ENCODE data around the gene PSG5.
"Not testable (repeated sequence)": the region's sequence is repeated elsewhere in the genome, so short reads cannot be mapped to it uniquely, and the experiment has no call there.

PSG5 gene

DNA sequence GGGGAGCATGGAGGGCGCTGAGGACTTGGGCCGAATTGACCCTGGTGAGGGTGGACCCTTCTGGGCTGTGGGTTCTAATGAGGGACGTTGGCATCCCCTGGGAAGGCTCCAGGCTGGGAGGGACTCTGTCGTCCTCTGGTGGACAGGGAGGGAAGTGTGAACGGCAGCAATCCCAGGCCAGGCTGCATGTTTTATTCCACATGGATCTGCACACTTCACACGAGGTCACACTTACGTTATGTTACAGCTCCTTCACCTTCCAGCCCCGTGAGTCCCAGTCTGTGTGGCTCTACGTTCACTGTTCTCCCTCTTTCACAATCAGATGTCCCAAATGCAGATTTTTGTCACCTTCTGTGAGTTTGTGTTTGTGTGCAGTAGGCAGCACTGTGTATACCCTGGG is 1.8 kb upstream of the PSG5 start:
- DNase-seq (ENCODE audit: low read depth, low spot score), result not testable (repeated sequence)

DNA sequence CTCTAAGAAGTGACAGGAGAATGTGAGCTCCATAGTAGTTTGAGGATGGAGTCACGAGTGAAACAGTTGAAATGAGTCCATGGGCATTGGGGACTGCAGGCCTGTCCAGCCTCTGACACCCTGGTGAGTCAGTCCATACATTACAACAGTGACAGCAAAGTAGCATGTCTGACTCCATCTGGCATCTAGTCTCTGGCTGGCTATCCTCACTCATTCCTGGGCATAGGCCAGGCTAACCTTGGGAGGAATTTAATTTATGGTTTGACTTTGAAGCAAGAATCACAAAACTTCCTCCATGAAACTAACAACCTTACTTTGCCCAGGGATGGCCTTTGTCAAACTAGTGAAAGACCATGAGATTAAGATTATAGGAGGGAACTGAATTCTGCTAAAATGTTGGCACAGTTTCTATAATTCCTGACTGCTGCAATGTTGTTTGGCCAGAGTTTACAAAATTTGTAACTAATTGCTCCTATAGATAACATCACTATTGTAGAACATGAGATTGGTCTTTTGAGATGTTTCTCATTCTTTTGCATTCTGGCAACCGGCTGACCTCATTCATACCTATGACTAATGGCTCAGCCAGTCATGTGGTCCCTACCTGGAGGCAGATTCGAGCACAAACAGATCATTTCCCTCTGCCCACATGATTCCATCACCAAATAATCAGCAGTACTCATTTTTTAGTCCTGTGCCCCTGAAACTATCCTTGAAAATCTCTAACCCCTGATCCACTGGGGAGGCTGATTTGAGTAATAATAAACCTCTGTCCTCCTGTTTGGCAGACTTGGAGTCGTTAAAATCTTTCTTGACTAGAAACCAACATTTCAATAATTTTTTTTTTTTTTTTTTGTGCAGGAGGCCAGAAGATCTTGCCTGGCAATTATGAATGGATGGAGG is 4.2 kb downstream of the PSG5 start:
- not testable (repeated sequence) for DNase-seq (ENCODE audit: low read depth, low spot score)

DNA sequence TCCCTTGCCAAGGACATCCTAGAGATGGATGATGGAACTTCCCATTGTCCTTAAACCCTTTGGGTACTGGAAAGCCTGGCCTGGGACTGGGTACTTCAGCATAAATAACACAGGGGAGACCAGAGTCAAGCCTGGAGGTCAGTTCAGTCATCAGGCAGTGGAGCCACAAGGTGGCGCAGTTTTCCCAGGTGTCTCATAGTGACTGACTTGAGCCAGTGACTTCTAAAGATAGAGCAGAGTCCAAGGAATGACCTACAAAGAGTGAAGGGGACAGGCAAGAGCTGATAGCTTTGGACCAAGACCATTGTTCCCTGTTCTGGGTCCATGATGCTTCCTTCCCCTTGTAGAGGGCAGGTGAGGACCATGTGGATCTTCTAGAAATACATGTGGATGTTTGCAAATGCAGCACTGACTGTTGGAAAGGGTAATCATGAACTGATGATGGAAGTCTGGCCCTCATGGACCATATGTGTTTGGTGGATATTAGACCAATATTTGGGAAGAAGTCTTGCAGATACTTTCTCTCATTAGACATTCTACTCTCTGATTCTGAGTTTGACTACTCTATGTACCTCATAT is 6.7 kb downstream of the PSG5 start:
- DNase-seq (ENCODE audit: low read depth, low spot score), result not testable (repeated sequence)

DNA sequence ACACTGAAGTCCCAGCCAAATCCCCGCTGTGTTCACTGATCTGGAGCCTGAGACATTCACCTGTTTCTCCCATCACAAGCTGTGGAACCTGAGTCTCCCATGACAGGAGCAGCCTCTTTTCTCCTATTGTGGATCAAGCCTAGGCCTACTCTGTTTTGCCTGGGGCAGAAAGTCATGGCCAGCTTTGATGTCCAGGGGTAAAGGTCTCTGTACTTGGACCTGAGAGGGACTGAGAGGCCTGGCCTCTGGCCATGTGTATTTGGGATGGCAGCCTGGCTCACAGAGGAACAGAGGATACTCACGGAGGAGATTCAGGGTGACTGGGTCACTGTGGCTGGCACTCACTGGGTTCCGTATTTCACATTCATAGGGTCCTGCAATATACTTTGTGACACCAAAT is 7.8 kb downstream of the PSG5 start:
- not testable (repeated sequence) for DNase-seq (ENCODE audit: low read depth, low spot score)

DNA sequence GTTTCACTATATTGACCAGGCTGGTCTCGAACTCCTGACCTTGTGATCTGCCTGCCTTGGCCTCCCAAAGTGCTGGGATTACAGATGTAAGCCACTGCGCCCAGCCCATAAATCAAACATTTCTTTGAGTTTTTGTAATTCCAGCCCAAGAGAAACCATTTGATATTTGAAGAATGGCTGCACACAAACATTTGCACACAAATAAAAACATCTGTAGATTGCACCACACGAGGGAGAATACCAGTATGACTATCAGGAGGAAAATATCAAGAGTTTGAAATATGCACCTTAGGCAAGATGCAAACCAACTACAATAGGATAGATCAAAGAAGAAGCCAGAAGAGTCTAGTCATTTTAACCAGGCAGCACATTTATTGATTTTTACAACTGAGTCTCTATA is 20.4 kb downstream of the PSG5 start:
- DNase-seq (ENCODE audit: low read depth, low spot score), result not testable (repeated sequence)

DNA sequence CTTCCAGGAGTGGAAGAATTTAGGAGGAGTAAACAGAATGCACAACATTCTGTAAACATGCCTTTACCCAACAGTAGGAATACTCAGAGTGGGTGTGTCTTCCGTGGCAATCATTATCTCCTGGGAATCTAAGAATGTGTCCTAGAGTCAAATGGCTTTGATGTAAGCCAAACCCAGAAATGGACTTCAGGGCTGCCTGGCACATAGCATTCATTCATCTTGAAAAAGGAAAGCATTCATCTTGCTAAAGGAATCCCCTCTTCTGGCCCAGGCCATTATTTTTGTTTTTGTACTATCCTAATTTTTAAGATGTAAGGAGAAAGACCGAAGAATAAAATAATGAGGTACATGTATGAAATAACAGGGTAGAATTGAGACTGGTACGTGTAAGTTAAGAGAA is 23.2 kb downstream of the PSG5 start:
- DNase-seq (ENCODE audit: low read depth, low spot score), result not testable (repeated sequence)

DNA sequence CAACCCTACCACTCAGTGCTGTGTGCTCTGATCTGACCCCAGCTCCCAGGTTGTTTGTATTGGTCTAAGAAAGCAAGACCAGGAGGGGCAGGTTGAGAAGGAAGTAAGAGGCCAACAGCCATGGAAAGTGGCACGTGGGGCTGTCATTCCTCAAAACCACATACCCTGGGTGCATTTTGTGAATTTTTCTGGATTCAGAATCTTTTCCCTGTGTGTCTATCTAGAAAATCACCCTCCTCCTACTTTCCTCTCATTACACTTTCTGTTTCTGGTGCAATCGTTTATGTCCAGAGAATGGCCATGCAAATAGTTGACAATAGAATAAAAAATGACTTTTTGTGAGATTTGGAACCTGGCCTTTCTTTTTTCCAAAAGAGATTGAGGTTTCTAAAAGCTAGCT is 24.1 kb downstream of the PSG5 start:
- DNase-seq (ENCODE audit: low read depth, low spot score), result not testable (repeated sequence)

DNA sequence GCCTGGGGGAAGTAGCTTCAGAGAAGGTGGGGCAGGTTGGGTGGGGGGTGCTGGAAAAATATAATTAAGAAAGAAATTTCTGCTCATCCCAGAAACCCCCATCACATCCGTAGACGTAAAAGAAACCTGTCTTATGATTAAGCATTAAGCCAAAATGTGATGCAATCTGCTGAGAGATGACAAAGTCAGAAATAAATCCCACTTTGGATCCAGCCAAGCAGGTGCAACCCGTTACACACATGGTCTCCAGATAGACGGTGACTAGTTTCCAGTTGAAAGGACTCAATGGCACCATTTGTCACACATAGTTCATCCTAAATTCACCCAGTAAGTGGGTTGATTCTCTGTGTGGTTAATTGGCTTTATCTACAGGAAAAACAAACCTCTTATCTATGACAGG is 34.1 kb downstream of the PSG5 start:
- no peak for DNase-seq (ENCODE audit: low read depth, low spot score)

DNA sequence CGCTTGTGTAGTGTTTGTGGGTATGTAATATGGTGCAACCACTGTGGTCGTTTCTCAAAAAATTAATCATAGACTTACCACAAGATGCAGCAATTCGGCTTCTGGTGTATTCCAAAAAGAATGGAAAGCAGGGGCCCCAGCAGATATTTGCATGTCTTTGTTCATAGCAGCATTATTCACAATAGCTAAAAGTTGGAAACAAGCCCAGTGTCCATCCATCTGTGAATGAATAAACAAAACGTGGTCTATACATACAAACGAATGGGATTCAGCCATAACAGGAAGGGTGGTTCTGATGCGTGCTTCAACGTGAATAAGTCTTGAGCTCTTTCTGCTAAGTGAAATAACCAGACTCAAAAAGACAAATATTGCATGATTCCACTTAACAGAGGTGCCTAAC is 36.5 kb downstream of the PSG5 start:
- DNase-seq (ENCODE audit: low read depth, low spot score), result not testable (repeated sequence)

DNA sequence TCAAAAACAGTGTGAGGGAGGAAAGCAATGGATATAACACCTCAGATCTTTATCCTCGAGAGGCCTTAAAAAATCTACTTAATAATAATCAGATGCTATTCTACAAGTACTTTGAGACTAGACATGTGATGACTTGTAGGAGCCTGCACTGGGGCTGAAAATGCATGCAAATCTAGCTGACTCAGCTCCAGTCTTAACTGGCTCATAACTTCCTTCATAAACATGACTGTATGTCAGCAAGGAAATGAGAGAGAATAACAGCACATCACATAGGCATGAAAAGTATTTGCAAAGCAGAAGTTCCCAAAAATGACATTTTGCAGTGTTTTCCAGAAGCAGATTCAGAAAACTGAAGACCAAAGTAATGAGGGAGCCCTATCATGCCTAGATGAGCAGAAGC is 38.1 kb downstream of the PSG5 start:
- no peak for DNase-seq (ENCODE audit: low read depth, low spot score)

DNA sequence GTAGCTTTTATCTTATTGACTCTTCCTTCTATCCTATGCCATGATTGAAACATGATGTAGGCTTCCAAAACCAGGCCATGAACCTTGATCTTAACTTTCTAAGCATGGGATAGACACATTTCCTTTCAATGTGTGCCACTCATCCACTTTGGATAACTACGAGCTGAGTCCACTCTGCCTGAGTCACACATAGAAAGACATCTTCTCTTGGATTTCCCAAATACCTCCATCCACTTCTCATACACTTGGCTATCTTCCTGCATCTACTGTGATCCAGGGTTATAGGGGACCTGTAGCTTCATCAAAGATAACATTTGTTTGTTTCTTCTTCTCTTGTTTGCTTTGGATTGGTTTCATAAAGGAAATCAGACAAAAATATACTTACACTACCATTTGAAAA is 44.6 kb downstream of the PSG5 start:
- not testable (repeated sequence) for DNase-seq (ENCODE audit: low read depth, low spot score)

DNA sequence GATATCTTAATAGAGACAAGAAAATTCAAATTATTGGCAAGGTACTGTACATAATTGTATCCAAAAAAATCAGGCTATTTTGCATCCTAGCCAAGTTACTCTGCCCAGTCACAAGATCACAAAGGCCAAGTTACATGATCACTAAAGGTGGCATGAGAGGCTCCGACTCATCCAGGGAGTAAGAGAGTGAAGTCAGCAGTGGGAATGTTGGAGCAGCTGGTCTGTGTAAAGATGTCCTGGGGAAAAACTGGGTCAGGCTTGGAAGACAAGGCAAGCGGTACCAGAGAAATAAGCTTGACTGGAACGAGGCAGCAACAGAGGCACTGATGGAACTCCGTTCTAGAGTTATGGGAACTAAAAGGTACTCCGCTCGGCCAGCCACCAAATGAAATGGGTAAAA is 53.6 kb downstream of the PSG5 start:
- no peak for DNase-seq (ENCODE audit: low read depth, low spot score)

DNA sequence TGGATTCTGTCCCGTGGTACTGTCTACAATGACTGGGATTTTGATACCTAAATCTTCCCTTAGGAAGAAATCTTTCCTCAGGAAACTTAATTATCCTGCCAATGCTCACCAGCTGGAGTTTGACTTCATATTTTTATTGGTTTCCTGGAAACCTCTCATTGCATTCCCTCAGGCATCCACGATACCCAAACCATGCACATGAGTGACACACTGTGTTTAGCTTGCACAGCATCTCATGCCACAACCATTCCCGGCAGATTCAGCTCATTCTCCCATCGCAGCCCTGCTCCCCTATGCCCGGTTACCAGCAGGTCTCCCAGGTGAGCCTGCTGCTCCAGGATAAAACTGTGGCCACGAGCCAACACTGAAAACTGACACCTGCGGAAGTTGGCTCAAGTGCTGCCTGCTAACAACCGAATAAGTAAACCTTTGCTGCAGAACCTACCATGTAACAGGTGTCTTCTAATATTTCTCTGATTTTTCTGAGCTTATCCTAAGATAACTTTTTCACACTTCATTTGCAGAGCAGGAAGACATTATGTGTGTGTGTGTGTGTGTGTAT is 55.0 kb downstream of the PSG5 start:
- not testable (repeated sequence) for DNase-seq (ENCODE audit: low read depth, low spot score)

DNA sequence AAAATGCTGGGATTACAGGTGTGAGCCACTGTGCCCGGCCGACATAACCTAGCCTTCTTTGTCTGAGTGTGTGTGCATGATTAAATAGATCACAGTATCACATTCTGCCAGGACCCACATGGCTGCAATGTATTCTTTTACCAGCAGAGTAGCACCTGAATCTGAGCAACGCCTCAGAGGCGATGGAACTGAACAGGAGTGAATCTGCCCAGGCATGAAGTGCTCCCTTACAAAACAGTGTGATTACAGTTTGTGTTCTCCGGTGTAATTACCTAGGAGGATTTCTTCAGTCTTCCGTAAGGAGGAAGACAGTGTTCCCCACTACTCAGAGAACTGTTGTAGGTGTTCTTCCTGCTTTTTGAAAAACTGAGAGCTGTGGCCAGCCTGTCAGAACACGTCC is 57.1 kb downstream of the PSG5 start:
- not testable (repeated sequence) for DNase-seq (ENCODE audit: low read depth, low spot score)

DNA sequence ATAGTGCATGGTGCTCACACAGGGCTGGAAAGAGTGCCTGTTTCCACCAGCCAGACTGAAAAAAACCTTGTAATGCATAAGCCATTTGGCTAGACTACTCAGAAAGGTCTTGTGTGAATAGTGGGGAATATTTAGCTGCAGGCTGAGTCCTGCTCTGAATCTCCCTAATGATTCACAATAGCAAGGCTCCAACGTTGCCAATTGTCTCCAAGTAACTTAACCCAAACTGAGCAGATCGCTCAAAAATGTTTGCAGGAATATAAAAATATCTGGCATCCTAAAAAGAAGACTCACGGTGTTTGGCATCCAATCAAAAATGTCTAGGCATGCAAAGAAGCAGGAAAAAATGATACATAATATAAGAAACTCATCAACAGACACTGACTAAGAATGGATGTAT is 59.0 kb downstream of the PSG5 start:
- not testable (repeated sequence) for DNase-seq (ENCODE audit: low read depth, low spot score)

DNA sequence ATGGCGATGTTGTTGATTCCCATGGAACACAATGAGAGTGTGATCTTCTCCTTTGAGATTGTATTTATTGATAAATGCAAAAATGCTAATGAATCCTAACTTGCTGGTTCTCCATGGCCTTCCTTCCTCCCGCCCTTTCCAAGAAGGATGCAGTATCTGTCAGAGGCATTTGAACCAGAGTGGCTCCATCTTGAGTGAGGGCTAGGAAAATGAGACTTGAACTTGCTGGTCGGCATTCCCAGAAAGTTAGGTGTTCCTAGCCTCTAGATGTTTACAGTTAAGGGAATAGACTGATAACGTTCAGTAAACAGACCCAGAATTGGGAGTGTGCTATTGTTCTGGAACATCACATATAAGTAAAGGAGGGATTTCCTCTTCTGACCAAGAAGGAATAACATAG is 59.6 kb downstream of the PSG5 start:
- DNase-seq (ENCODE audit: low read depth, low spot score), result no peak

DNA sequence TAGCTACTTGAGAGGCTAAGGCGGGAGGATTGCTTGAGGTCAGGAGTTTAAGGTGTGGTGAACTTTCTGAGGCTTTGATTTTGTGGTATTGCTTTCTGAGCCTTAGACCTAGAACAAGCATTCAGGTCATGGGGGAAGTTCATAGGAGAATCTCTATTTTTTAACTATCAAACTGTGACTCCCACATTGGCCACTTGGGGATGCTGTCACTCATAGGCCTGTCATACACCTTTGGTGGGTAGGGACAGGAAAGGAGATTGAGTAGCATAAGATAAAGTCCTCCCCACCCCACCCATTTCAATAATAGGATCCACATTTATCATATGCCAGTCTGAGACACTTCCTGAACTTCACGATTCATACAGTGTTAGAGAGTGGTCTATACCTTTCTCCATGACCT is 62.0 kb downstream of the PSG5 start:
- no peak for DNase-seq (ENCODE audit: low read depth, low spot score)

DNA sequence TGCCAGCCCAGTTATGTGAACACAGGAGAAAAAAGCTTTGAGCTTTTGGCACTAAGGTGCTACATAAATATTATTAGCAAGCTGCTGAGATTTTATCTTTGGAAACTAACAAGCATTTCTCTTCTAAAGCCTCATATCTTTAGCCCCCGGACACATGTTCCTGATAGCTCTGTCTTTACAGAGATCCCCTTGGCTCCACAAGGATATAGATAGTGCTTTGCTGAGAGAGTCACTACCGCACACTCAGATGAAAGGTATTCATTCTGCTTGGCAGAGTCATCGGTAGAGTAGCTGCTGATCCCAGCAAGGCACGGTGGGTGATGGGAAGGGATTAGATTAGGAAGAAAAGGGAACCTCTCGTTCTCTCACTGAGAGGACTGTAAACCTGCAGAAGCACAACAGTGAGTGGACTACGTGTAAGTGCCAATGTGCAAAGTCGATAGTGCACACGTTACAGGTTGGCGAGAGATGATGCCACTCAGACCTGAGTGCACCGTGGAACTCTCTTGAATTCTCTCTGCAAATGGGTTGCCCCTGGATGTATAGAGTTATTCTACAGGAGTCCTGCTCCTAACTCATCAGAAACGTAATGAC is 65.8 kb downstream of the PSG5 start:
- DNase-seq (ENCODE audit: low read depth, low spot score), result not testable (repeated sequence)

DNA sequence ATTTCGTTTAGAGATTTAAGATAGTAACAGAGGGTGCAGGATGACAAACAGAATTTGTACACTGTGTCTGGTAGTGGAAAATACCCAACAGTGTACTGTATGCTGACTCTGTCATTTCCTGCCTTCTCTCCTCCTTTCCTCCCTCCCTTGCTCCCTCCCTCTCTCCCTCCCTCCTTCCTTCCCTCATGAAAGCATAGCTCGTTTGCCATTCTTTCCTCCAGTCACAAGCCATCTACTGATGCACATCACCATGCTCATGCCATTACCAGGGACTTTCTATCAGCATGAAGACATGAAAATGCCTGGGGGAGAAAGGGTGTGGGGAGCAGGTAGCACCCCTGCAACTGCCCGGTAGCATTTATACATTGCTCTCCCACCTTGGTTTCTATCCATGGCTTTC is 66.8 kb downstream of the PSG5 start:
- not testable (repeated sequence) for DNase-seq (ENCODE audit: low read depth, low spot score)

Data from activated naive CD8-positive, alpha-beta T cell treated with anti-CD3 and anti-CD28 coated beads, Interleukin-2, amount 50 U/mL, for 16 hours (primary cell).